Activated CD8-positive, alpha-beta T cell treated with anti-CD3 and anti-CD28 coated beads for 36 hours (primary cell): ENCODE data around the gene MARVELD3. TPM values are rescaled to one million over a fixed set of nuclear protein-coding genes. Genes with fewer than 3 reads are reported as not detected.

ENCODE experiments used
- ATAC-seq: fragments of 200-7000 bp; cut with Tn5 transposase; one replicate; pipeline ENCODE4 v1.10.0; 2021; ENCODE audit warnings: mild to moderate bottlenecking, moderate library complexity
- CTCF ChIA-PET: fragments of 350-600 bp; sonication (Branson Sonifier 250); formaldehyde crosslinking; loops from one replicate; lab custom pipeline; 2021; ENCODE audit warnings: antibody characterized with exemption; lab: Charles Lee
- POLR2A ChIA-PET: fragments of 350-600 bp; sonication (Branson Sonifier 250); formaldehyde crosslinking; loops from one replicate; lab custom pipeline; 2021; ENCODE audit warnings: antibody characterized with exemption; lab: Charles Lee
- DNase-seq: peaks from one replicate; pipeline ENCODE4 v3.0.0-alpha.2; 2020
- H3K27ac Mint-ChIP-seq: one replicate; pipeline ENCODE4 v1.8.0; 2021; ENCODE audit warnings: mild to moderate bottlenecking, mixed read lengths
- H3K27me3 Mint-ChIP-seq: one replicate; pipeline ENCODE4 v1.8.0; 2021; ENCODE audit warnings: mixed read lengths
- H3K36me3 Mint-ChIP-seq: one replicate; pipeline ENCODE4 v1.8.0; 2021; ENCODE audit warnings: low read depth, mixed read lengths
- H3K4me1 Mint-ChIP-seq: one replicate; pipeline ENCODE4 v1.8.0; 2021; ENCODE audit warnings: low read depth, mixed read lengths
- H3K4me3 Mint-ChIP-seq: one replicate; pipeline ENCODE4 v1.8.0; 2021; ENCODE audit warnings: mild to moderate bottlenecking, moderate library complexity, mixed read lengths
- H3K9me3 Mint-ChIP-seq: one replicate; pipeline ENCODE4 v1.8.0; 2021; ENCODE audit warnings: mixed read lengths
- intact Hi-C: fragments of 100-400 bp; cut with micrococcal nuclease; formaldehyde crosslinking; loops from one replicate; pipeline ENCODE4 v1.10.0; 2022
- total RNA-seq, 2 experiments: library from RNA; stranded (reverse); gene quantifications; one replicate each; pipeline ENCODE4 v1.2.3, GENCODE V29; 2021
- TF ChIP-seq, protein P1 (sequence below): fragments of 200-600 bp; IDR thresholded peaks from one replicate; pipeline ENCODE4 v1.8.0; 2022; ENCODE audit warnings: antibody characterized with exemption, mild to moderate bottlenecking

Gene MARVELD3
- total RNA-seq, 2 experiments from 2014 or later = not detected

DNA sequence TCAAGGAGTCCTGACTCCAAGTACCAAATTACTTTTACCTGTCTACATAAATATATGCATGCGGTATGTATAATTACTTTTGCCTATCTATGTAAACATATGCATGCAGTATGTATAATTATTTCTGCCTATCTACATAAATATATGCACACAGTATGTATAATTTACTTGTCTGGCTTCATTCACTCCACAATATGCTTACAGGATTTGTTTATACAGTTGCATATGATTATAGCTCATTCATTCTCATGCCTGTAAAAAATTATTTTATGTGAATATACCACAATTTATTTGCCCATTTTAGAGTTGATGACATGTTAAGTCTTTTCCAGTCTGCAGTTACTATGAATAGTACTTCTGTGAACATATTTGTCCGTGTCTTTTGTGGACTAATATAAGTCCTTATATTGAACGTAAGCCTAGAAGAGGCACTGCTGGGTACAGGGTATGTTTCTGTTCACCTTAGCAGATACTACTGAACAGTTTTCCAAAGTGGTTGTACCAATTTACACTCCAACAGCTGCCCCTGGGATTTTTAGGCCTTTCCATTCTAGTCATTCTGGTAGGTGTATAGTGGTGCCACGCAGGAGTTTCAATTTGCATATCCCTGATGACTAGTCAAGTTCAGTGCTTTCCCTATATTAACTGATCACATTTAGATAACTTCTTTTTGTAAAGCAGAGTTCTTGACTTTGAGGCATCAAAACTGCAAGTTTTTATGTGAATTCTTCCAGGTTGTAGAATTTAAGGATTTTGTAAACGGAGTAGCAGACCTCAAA is 47.0 kb downstream of the MARVELD3 start:
- ATAC-seq (no peak), DNase-seq (no peak)
- no peak overlapping the region for H3K4me3 Mint-ChIP-seq
- intact Hi-C loops = no loop called here
- H3K4me1 Mint-ChIP-seq = no peaks in the 10 kb centered on the region
- no peaks in the 10 kb centered on the region for H3K27me3 Mint-ChIP-seq
- peaks cover 18% of the 10 kb centered on the region for H3K36me3 Mint-ChIP-seq
- H3K9me3 Mint-ChIP-seq = no peaks in the 10 kb centered on the region
- H3K27ac Mint-ChIP-seq = no peak overlapping the region
- ChIA-PET POLR2A (no interaction called here), CTCF (no interaction called here)
- TF ChIP-seq, protein P1, sequence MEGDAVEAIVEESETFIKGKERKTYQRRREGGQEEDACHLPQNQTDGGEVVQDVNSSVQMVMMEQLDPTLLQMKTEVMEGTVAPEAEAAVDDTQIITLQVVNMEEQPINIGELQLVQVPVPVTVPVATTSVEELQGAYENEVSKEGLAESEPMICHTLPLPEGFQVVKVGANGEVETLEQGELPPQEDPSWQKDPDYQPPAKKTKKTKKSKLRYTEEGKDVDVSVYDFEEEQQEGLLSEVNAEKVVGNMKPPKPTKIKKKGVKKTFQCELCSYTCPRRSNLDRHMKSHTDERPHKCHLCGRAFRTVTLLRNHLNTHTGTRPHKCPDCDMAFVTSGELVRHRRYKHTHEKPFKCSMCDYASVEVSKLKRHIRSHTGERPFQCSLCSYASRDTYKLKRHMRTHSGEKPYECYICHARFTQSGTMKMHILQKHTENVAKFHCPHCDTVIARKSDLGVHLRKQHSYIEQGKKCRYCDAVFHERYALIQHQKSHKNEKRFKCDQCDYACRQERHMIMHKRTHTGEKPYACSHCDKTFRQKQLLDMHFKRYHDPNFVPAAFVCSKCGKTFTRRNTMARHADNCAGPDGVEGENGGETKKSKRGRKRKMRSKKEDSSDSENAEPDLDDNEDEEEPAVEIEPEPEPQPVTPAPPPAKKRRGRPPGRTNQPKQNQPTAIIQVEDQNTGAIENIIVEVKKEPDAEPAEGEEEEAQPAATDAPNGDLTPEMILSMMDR = no peak

DNA sequence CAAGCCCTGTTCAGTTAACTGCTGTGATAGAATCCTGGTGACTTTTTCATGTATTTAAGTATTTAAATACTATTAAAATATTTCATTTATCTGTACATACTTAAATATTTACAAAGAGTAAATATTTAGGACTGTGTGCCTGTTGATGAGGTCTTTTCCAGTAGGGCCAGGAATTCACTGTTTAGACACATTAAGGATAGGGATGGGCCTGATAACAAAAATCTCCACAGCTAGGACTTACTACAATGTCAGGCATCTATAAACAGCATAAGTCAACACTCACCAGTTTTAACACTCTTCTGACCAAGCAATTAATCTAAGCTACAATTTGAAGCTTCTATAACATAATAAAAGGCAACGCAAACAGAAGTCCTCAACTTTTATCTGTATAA is 47.6 kb downstream of the MARVELD3 start:
- POLR2A ChIA-PET = interaction anchor here (0.8 kb wide), 1 partner anchor 10 kb away, joined by 3 read pairs; no protein-coding TSS in a partner anchor
- no peaks in the 10 kb centered on the region for H3K4me1 Mint-ChIP-seq
- intact Hi-C loops = no loop called here

DNA sequence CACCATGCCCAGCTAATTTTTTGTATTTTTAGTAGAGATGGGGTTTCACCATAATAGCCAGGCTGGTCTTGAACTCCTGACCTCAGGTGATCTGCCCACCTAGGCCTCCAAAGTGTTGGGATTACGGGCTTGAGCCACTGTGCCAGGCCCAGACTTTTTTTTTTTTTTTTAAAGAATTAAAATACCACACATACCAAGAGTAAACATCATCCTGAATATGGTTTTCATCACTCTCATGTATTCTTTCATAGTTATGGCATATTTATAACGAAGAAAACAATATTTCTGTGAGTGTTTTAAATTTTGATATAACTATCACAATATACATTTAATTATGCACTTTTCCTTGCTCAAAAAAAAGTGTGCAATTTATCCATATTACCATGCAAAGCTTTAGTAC is 48.2 kb downstream of the MARVELD3 start:
- intact Hi-C loops = no loop called here
- H3K27ac Mint-ChIP-seq = no peak overlapping the region
- POLR2A ChIA-PET = interaction anchor here (0.8 kb wide), 1 partner anchor 10 kb away, joined by 3 read pairs; no protein-coding TSS in a partner anchor
- no peaks in the 10 kb centered on the region for H3K27me3 Mint-ChIP-seq
- DNase-seq = no peak
- H3K4me1 Mint-ChIP-seq = no peaks in the 10 kb centered on the region
- peaks cover 27% of the 10 kb centered on the region for H3K36me3 Mint-ChIP-seq
- TF ChIP-seq, protein P1 = no peak
- ATAC-seq = no peak
- CTCF ChIA-PET = interaction anchor here (1.0 kb wide), 1 partner anchor 11 kb away, joined by 3 read pairs; no protein-coding TSS in a partner anchor
- H3K4me3 Mint-ChIP-seq = no peak overlapping the region
- H3K9me3 Mint-ChIP-seq = no peaks in the 10 kb centered on the region

More for the DNA sequence above, 47.6 kb downstream of the MARVELD3 start:
- H3K27me3 Mint-ChIP-seq = no peaks in the 10 kb centered on the region
- CTCF ChIA-PET = no interaction called here
- no peak overlapping the region for H3K27ac Mint-ChIP-seq
- TF ChIP-seq, protein P1 = no peak
- DNase-seq (no peak), ATAC-seq (no peak)
- H3K36me3 Mint-ChIP-seq = peaks cover 23% of the 10 kb centered on the region
- H3K4me3 Mint-ChIP-seq = no peak overlapping the region
- no peaks in the 10 kb centered on the region for H3K9me3 Mint-ChIP-seq

DNA sequence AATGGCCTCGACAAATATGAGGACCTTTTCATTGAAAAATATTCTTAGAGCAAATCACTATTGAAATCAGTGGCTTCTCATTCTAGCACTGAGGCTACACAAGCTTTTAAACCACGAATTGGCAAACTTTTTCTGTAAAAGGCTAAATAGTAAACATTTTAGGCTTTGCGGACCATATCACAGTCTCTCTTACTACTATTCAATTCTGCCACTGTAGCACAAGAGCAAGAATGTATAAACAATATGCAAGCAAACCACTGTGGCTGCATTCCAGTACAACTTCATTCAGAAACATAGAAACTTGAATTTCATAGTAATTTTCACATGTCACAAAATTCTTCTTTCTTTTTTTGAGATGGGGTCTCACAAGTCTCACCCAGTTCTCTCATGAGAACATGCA is 49.4 kb downstream of the MARVELD3 start:
- ATAC-seq (no peak), DNase-seq (no peak)
- H3K9me3 Mint-ChIP-seq = no peaks in the 10 kb centered on the region
- ChIA-PET CTCF (interaction anchor here (1.2 kb wide), 1 partner anchor 64 kb away, joined by 3 read pairs; no protein-coding TSS in a partner anchor), POLR2A (no interaction called here)
- no peaks in the 10 kb centered on the region for H3K27me3 Mint-ChIP-seq
- no peak overlapping the region for H3K4me3 Mint-ChIP-seq
- H3K27ac Mint-ChIP-seq = no peak overlapping the region
- intact Hi-C loops = no loop called here
- H3K36me3 Mint-ChIP-seq = peaks cover 33% of the 10 kb centered on the region
- TF ChIP-seq, protein P1 = no peak
- H3K4me1 Mint-ChIP-seq = no peaks in the 10 kb centered on the region

DNA sequence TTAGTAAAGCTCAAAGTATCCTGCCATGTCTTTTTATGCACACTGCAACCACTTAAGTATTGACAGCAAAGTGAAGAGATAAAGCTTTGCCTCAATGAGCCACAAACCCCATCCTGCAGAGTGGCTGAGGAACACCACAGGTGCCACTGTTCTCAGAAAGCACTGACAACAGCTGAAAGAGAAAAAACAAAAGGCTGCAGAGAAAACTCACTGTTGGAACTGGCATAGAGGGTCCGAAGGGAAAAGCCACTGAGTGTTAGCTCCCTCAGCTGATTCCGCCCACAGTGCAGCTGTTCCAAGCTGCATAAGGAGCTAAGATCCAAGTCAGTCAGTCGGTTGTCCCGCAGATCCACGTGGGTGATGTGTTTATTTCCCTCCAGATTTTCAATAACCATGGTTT is 50.3 kb downstream of the MARVELD3 start:
- POLR2A ChIA-PET = no interaction called here
- intact Hi-C loops = no loop called here
- Mint-ChIP-seq H3K27me3 (no peaks in the 10 kb centered on the region), H3K4me1 (no peaks in the 10 kb centered on the region), H3K36me3 (peaks cover 34% of the 10 kb centered on the region), H3K9me3 (no peaks in the 10 kb centered on the region), H3K4me3 (no peak overlapping the region), H3K27ac (no peak overlapping the region)
- TF ChIP-seq, protein P1 = no peak
- CTCF ChIA-PET = interaction anchor here (1.2 kb wide), 2 partner anchors 20 to 65 kb away, joined by 3 read pairs; no protein-coding TSS in a partner anchor
- ATAC-seq (no peak), DNase-seq (no peak)
